Calu3 (cell line): Measurements from ENCODE around the gene ENTPD5. TPM values are rescaled to one million over a fixed set of nuclear protein-coding genes. Genes with fewer than 3 reads are reported as not detected.
"Not testable (repeated sequence)": the region's sequence is repeated elsewhere in the genome, so short reads cannot be mapped to it uniquely, and the experiment has no call there.

ENCODE experiments used
- BruUV-seq: library from RNA; stranded (reverse); fragments of 400-500 nt; replicated peaks from 2 replicates; lab custom pipeline; 2021; lab: Mats Ljungman, UMichigan
- CTCF ChIA-PET: fragments of 300-600 bp; sonication (Branson Sonifier 250); formaldehyde crosslinking; loops from one replicate; lab custom pipeline; 2022; ENCODE audit warnings: antibody characterized with exemption; lab: Charles Lee
- DNase-seq: peaks from one replicate; pipeline ENCODE4 v3.0.0; 2022
- H3K27ac Mint-ChIP-seq: one replicate; pipeline ENCODE4 v1.8.0; 2022; ENCODE audit warnings: mixed read lengths; ENCODE audit not compliant: unreplicated experiment
- H3K27me3 Mint-ChIP-seq: one replicate; pipeline ENCODE4 v1.8.0; 2022; ENCODE audit warnings: mixed read lengths; ENCODE audit not compliant: unreplicated experiment
- H3K36me3 Mint-ChIP-seq: one replicate; pipeline ENCODE4 v1.8.0; 2022; ENCODE audit warnings: mild to moderate bottlenecking, moderate library complexity, mixed read lengths; ENCODE audit not compliant: insufficient read depth, unreplicated experiment
- H3K4me1 Mint-ChIP-seq: one replicate; pipeline ENCODE4 v1.8.0; 2022; ENCODE audit warnings: mild to moderate bottlenecking, low read depth, mixed read lengths; ENCODE audit not compliant: unreplicated experiment
- H3K4me3 Mint-ChIP-seq: one replicate; pipeline ENCODE4 v1.8.0; 2022; ENCODE audit warnings: mild to moderate bottlenecking, low read depth, moderate library complexity, mixed read lengths; ENCODE audit not compliant: unreplicated experiment
- H3K9me3 Mint-ChIP-seq: one replicate; pipeline ENCODE4 v1.8.0; 2022; ENCODE audit warnings: low read depth, mixed read lengths; ENCODE audit not compliant: unreplicated experiment
- intact Hi-C: fragments of 100-400 bp; cut with micrococcal nuclease; formaldehyde crosslinking; loops from one replicate; pipeline ENCODE4 v1.10.0; 2022; ENCODE audit not compliant: unreplicated experiment
- total RNA-seq: library from RNA; stranded (reverse); gene quantifications from 2 replicates; pipeline ENCODE4 v1.2.3, GENCODE V29; 2022
- TF ChIP-seq, protein P1 (sequence below): fragments of 200-600 bp; IDR thresholded peaks from one replicate; pipeline ENCODE4 v1.8.0; 2022; ENCODE audit warnings: antibody characterized with exemption; ENCODE audit not compliant: unreplicated experiment

ENTPD5 gene
- total RNA-seq, 1 experiment from 2014 or later: 10.0 TPM

- Mint-ChIP-seq H3K4me1 (no peaks in the 10 kb centered on the region), H3K4me3 (no peak overlapping the region), H3K27me3 (no peaks in the 10 kb centered on the region), H3K27ac (no peak overlapping the region), H3K36me3 (peaks cover 23% of the 10 kb centered on the region), H3K9me3 (no peaks in the 10 kb centered on the region)
- CTCF ChIA-PET: no interaction called here
- intact Hi-C loops: no loop called here
- TF ChIP-seq, protein P1, sequence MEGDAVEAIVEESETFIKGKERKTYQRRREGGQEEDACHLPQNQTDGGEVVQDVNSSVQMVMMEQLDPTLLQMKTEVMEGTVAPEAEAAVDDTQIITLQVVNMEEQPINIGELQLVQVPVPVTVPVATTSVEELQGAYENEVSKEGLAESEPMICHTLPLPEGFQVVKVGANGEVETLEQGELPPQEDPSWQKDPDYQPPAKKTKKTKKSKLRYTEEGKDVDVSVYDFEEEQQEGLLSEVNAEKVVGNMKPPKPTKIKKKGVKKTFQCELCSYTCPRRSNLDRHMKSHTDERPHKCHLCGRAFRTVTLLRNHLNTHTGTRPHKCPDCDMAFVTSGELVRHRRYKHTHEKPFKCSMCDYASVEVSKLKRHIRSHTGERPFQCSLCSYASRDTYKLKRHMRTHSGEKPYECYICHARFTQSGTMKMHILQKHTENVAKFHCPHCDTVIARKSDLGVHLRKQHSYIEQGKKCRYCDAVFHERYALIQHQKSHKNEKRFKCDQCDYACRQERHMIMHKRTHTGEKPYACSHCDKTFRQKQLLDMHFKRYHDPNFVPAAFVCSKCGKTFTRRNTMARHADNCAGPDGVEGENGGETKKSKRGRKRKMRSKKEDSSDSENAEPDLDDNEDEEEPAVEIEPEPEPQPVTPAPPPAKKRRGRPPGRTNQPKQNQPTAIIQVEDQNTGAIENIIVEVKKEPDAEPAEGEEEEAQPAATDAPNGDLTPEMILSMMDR: no peak
- no TSS peak for BruUV-seq
- no peak for DNase-seq
These were observed 82.1 kb downstream of the ENTPD5 start for GRCh38 chr14:73937012-73937411.

DNA sequence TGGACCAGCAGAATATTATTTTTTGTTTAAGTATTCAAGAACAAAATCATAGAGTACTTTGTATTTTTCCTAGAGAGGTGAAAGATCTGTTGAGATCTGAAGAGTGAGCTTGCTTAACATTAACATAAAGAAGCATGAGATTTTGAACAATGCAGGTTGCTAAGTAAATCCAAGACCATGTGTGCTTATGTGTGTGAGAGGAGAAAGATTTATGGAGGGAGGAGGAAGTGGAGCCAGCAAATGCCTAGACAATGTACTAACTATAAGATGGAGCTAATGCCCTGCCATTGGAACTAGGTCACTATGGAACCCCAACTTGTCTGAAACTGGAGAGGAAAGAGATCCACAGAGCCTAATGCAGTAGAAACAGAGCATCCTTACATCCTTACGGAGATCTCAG, 82.5 kb downstream of the ENTPD5 start:
- DNase-seq: no peak
- no TSS peak for BruUV-seq
- TF ChIP-seq, protein P1: no peak
- CTCF ChIA-PET: interaction anchor here (0.7 kb wide), 1 partner anchor 106 kb away, joined by 3 read pairs; no protein-coding TSS in a partner anchor
- intact Hi-C loops: no loop called here
- no peak overlapping the region for H3K4me3 Mint-ChIP-seq
- peaks cover 23% of the 10 kb centered on the region for H3K36me3 Mint-ChIP-seq
- no peaks in the 10 kb centered on the region for H3K27me3 Mint-ChIP-seq
- no peaks in the 10 kb centered on the region for H3K9me3 Mint-ChIP-seq
- no peak overlapping the region for H3K27ac Mint-ChIP-seq
- H3K4me1 Mint-ChIP-seq: no peaks in the 10 kb centered on the region

DNA sequence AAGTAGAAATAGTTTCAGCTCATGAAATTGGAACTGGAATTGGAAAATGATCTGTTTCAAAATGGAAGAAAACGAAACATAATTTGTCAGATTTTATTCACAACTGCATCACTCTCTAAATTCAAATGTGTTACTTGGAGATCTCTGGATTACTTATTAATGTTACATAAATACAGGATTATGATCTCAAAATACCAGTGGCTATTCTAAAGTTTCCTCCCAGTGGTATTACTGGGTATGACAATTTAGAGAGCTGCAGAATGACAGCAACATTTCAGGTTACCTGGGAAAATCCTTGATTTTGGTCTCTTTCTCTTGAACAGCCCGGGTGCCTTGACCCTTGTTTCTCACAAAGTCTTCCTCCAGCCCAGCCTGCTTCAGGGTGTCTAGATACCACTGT, 83.4 kb downstream of the ENTPD5 start:
- no peak overlapping the region for H3K4me3 Mint-ChIP-seq
- intact Hi-C loops: no loop called here

DNA sequence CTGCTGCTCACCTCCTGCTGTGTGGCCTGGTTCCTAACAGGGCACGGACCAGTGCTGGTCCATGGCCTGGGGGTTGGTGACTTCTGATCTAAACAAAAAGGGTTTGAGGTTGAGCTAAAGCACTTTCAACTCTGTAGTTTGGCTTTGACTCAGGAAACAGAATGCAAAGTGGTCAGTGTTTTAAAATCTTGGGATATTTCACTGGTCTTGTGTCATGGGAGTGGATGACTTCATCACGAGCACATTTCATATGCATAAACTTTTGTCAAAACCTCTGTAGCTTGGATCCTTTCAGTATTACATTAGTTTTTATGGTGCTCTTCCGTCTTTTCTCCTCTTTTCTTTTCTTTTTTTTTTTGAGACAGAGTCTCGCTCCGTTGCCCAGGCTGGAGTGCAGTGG, 94.8 kb downstream of the ENTPD5 start:
- H3K9me3 Mint-ChIP-seq: no peaks in the 10 kb centered on the region
- intact Hi-C loops: no loop called here

More for the DNA sequence above, 83.4 kb downstream of the ENTPD5 start:
- H3K36me3 Mint-ChIP-seq: peaks cover 23% of the 10 kb centered on the region
- H3K4me1 Mint-ChIP-seq: no peaks in the 10 kb centered on the region
- DNase-seq: no peak
- no peak overlapping the region for H3K27ac Mint-ChIP-seq
- no peaks in the 10 kb centered on the region for H3K9me3 Mint-ChIP-seq
- CTCF ChIA-PET: interaction anchor here (0.5 kb wide), 1 partner anchor 41 kb away, joined by 3 read pairs; no protein-coding TSS in a partner anchor
- TF ChIP-seq, protein P1: peak; percentile 28
- no TSS peak for BruUV-seq
- no peaks in the 10 kb centered on the region for H3K27me3 Mint-ChIP-seq

GRCh38 chr14:73919457-73919856, 99.6 kb downstream of the ENTPD5 start:
- H3K27me3 Mint-ChIP-seq, BruUV-seq, H3K4me1 Mint-ChIP-seq, CTCF ChIA-PET, H3K9me3 Mint-ChIP-seq, intact Hi-C loops, H3K27ac Mint-ChIP-seq, H3K4me3 Mint-ChIP-seq, DNase-seq: not testable (repeated sequence)
- H3K36me3 Mint-ChIP-seq: peaks cover 14% of the 10 kb centered on the region

More for the DNA sequence above, 94.8 kb downstream of the ENTPD5 start:
- no peaks in the 10 kb centered on the region for H3K27me3 Mint-ChIP-seq
- no peaks in the 10 kb centered on the region for H3K4me1 Mint-ChIP-seq
- H3K4me3 Mint-ChIP-seq: no peak overlapping the region
- no peak overlapping the region for H3K27ac Mint-ChIP-seq
- CTCF ChIA-PET: no interaction called here
- TF ChIP-seq, protein P1: no peak
- H3K36me3 Mint-ChIP-seq: peaks cover 14% of the 10 kb centered on the region
- DNase-seq: no peak
- no TSS peak for BruUV-seq
